K562 (cell line): ENCODE results near the gene MRPL55. TPM values are rescaled to one million over a fixed set of nuclear protein-coding genes. Genes with fewer than 3 reads are reported as not detected.
A peak's percentile ranks its signal among the peaks of the same experiment; 100 is the strongest.

Experiments
- ATAC-seq: fragments of 200-7000 bp; cut with Tn5 transposase; 3 replicates; pipeline ENCODE4 v1.9.1; 2020; ENCODE audit warnings: moderate library complexity
- BruUV-seq: library from RNA; stranded (reverse); fragments of 400-500 nt; replicated peaks from 2 replicates; lab custom pipeline; 2021; lab: Mats Ljungman, UMichigan
- CTCF ChIA-PET: fragments of 300-600 bp; formaldehyde crosslinking; extraction: SDS; loops from one replicate; lab custom pipeline; 2021; ENCODE audit warnings: low intra/inter-chr PET ratio; lab: Yijun Ruan, JAX
- POLR2A ChIA-PET: fragments of 300-600, 350-650 bp; sonication (Branson Sonifier 250); formaldehyde crosslinking; extraction: SDS; loops from one replicate; lab custom pipeline; 2021; ENCODE audit warnings: antibody characterized with exemption, inconsistent platforms; lab: Yijun Ruan, JAX
- DNase-seq, 4 experiments: peaks; one replicate each; pipeline versions ENCODE4 v3.0.0 to v3.0.0-alpha.2; 2011 to 2018; ENCODE audit warnings: low spot score in 3 of 4, mixed read lengths in 3 of 4; ENCODE audit errors: extremely low read depth in 1 of 4
- FAIRE-seq: peaks from 2 replicates; lab custom pipeline; 2011; peaks lifted over from hg19 to GRCh38; lab: Jason Lieb, UNC
- H2AFZ ChIP-seq: 2 replicates; pipeline ENCODE4 v1.6.0; 2011; ENCODE audit warnings: low read depth, low read length, control low read depth, inconsistent platforms
- H3K27ac ChIP-seq: fragments of 200-600 bp; 3 replicates; pipeline ENCODE4 v1.8.0; 2011; ENCODE audit warnings: low read depth, mild to moderate bottlenecking, control low read depth, inconsistent platforms, low read length, moderate library complexity, mixed read lengths; ENCODE audit errors: extremely low read depth
- H3K27me3 ChIP-seq, 2 experiments: fragments of 300-600 bp in 1 of 2; 2 replicates in 1 of 2; 3 replicates in 1 of 2; pipeline versions ENCODE4 v1.6.0 to v1.8.0; 2011; ENCODE audit warnings: inconsistent platforms in 2 of 2, low read length in 2 of 2, mild to moderate bottlenecking in 1 of 2, mixed read lengths in 1 of 2, moderate library complexity in 1 of 2; ENCODE audit not compliant: control insufficient read depth in 2 of 2, insufficient read depth in 2 of 2
- H3K36me3 ChIP-seq: fragments of 300-600 bp; 3 replicates; pipeline ENCODE4 v1.8.0; 2011; ENCODE audit warnings: mild to moderate bottlenecking, low read length, inconsistent platforms; ENCODE audit not compliant: control insufficient read depth, insufficient read depth
- H3K4me1 ChIP-seq, 2 experiments: fragments of 200-600 bp in 1 of 2; replicated peaks in 1 of 2; 2 replicates in 1 of 2; 3 replicates in 1 of 2; pipeline versions ENCODE4 v1.5.1 to v1.8.0; 2011; ENCODE audit warnings: inconsistent platforms in 2 of 2, low read length in 2 of 2, mild to moderate bottlenecking in 1 of 2, mixed read lengths in 1 of 2, moderate library complexity in 1 of 2; ENCODE audit not compliant: control insufficient read depth in 2 of 2, insufficient read depth in 2 of 2
- H3K4me2 ChIP-seq: 2 replicates; pipeline ENCODE4 v1.6.1; 2011; ENCODE audit warnings: low read length, control low read depth, inconsistent platforms, mixed read lengths; ENCODE audit not compliant: insufficient read depth
- H3K4me3 ChIP-seq: fragments of 200-600 bp; sonication (generic), shearing (Covaris generic); 2 replicates; pipeline ENCODE4 v1.5.1; 2016; ENCODE audit warnings: control low read depth, inconsistent platforms
- H3K79me2 ChIP-seq: fragments of 200-600 bp; 3 replicates; pipeline ENCODE4 v1.8.0; 2011; ENCODE audit warnings: low read length, inconsistent platforms; ENCODE audit not compliant: control insufficient read depth, insufficient read depth
- H3K9ac ChIP-seq, 2 experiments: 2 replicates each; pipeline versions ENCODE4 v1.6.0 to v1.6.1; 2011; ENCODE audit warnings: low read depth in 2 of 2, low read length in 2 of 2, control low read depth in 1 of 2, inconsistent platforms in 1 of 2, mild to moderate bottlenecking in 1 of 2, mixed read lengths in 1 of 2; ENCODE audit not compliant: insufficient read depth in 1 of 2
- H3K9me1 ChIP-seq: one replicate; pipeline ENCODE4 v1.6.0; 2011; ENCODE audit warnings: inconsistent platforms, mild to moderate bottlenecking, low read length, moderate library complexity; ENCODE audit not compliant: control insufficient read depth, insufficient read depth
- H3K9me3 ChIP-seq: replicated peaks from 2 replicates; pipeline ENCODE4 v1.5.1; 2011; ENCODE audit warnings: low read depth, low read length, inconsistent platforms; ENCODE audit not compliant: control insufficient read depth, insufficient read depth
- H4K20me1 ChIP-seq: replicated peaks from 2 replicates; pipeline ENCODE4 v1.6.1; 2011; ENCODE audit warnings: low read length, inconsistent platforms, mixed read lengths; ENCODE audit not compliant: control insufficient read depth, insufficient read depth
- CBX5 ChIP-seq: IDR thresholded peaks from 2 replicates; pipeline ENCODE4 v1.6.1; 2014; ENCODE audit warnings: low read depth, borderline replicate concordance
- CEBPB ChIP-seq: fragments of 450-650 bp; IDR thresholded peaks from 2 replicates; pipeline ENCODE4 v1.6.1; 2016; ENCODE audit warnings: missing genetic modification characterization, missing compliant biosample characterization
- CEBPZ ChIP-seq: fragments of 150-350 bp; IDR thresholded peaks from 2 replicates; pipeline ENCODE4 v1.6.1; 2014; ENCODE audit warnings: low read depth, mild to moderate bottlenecking, low read length, borderline replicate concordance
- CHCHD3 ChIP-seq: fragments of 250-450 bp; sonication (Bioruptor Pico); IDR thresholded peaks from 2 replicates; pipeline ENCODE4 v2.1.2; 2022; ENCODE audit warnings: mild to moderate bottlenecking
- ETV6 ChIP-seq, 3 experiments: fragments of 150-350 bp in 1 of 3; sonication (generic) in 1 of 3; formaldehyde crosslinking in 1 of 3; IDR thresholded peaks; 2 replicates each; pipeline versions ENCODE4 v1.6.1 to v1.8.0; 2014 to 2022; ENCODE audit warnings: borderline replicate concordance in 2 of 3, low read depth in 2 of 3, antibody characterized with exemption in 1 of 3, low read length in 1 of 3, mild to moderate bottlenecking in 1 of 3, missing genetic modification reagents in 1 of 3
- GTF2E2 ChIP-seq: fragments of 200-800 bp; sonication (Bioruptor generic); IDR thresholded peaks from 2 replicates; pipeline ENCODE4 v1.6.1; 2016; ENCODE audit warnings: missing genetic modification characterization, missing compliant biosample characterization
- OTX1 ChIP-seq: fragments of 450-650 bp; formaldehyde crosslinking; IDR thresholded peaks from 2 replicates; pipeline ENCODE4 v1.4.0; 2022; ENCODE audit warnings: mild to moderate bottlenecking
- POLR2AphosphoS2 ChIP-seq: IDR thresholded peaks from 2 replicates; pipeline ENCODE4 v1.6.1; 2012; ENCODE audit warnings: low read length, improper control_type of control experiment
- POLR2AphosphoS5 ChIP-seq: IDR thresholded peaks from 2 replicates; pipeline ENCODE4 v1.6.1; 2011; ENCODE audit warnings: mild to moderate bottlenecking, low read depth, low read length, moderate library complexity; ENCODE audit not compliant: control insufficient read depth, insufficient read depth
- PTBP1 ChIP-seq: fragments of 200-400 bp; formaldehyde crosslinking; IDR thresholded peaks from 2 replicates; pipeline ENCODE4 v1.6.1; 2017; ENCODE audit warnings: low read depth, low read length
- RCOR1 ChIP-seq, 2 experiments: IDR thresholded peaks; 2 replicates each; pipeline ENCODE4 v1.6.1; 2012; ENCODE audit warnings: low read depth in 2 of 2, low read length in 2 of 2, borderline replicate concordance in 1 of 2, improper control_type of control experiment in 1 of 2
- SNRNP70 ChIP-seq: fragments of 200-400 bp; formaldehyde crosslinking; optimal IDR thresholded peaks from 2 replicates; pipeline ENCODE3; 2017; ENCODE audit warnings: low read depth, low read length
- SREBF1 ChIP-seq: fragments of 150-350 bp; IDR thresholded peaks from 2 replicates; pipeline ENCODE4 v1.6.1; 2014; ENCODE audit warnings: antibody characterized with exemption, low read depth, low read length, borderline replicate concordance
- ZFP1 ChIP-seq: fragments of 450-650 bp; formaldehyde crosslinking; IDR thresholded peaks from 2 replicates; pipeline ENCODE4 v1.4.0; 2020; ENCODE audit warnings: mild to moderate bottlenecking, mixed read lengths
- ZNF316 ChIP-seq: fragments of 450-650 bp; IDR thresholded peaks from 2 replicates; pipeline ENCODE4 v1.6.1; 2016
- WGBS: fragments of 100-300 bp; shearing (Covaris generic); methylation state at CpG from one replicate; pipeline ENCODE4 v1.1.6; 2016; ENCODE audit warnings: low coverage, mixed read lengths; ENCODE audit not compliant: insufficient coverage; ENCODE audit errors: missing lambda C conversion rate; 5-methylcytosine and 5-hydroxymethylcytosine counted together
- in situ Hi-C: fragments of 300-500 bp; cut with MboI; formaldehyde crosslinking; loops from 4 replicates; pipeline ENCODE4 v1.15.0; 2018; ENCODE audit warnings: inconsistent platforms, mixed read lengths
- intact Hi-C: fragments of 100-400 bp; cut with micrococcal nuclease; formaldehyde crosslinking; loops from 2 replicates; pipeline ENCODE4 v1.14.2; 2022
- polyA plus RNA-seq, 8 experiments: library from polyadenylated mRNA; depleted of rRNA in 4 of 8; stranded (reverse) in 5 of 8; unstranded in 3 of 8; fragments of >200 nt; fragmentation: Nextera tagmentation in 2 of 8; fragmentation: Illumina TruSeq in 1 of 8; extraction: Ambion mirVana in 2 of 8; extraction: Trizol in 1 of 8; gene quantifications; 2 replicates each; pipeline versions ENCODE4 v1.2.1 to v1.2.3, GENCODE V29; 2011 to 2014; ENCODE audit warnings: inconsistent platforms in 1 of 8, missing spikeins in 1 of 8
- total RNA-seq, 7 experiments: library from RNA; depleted of rRNA in 6 of 7; stranded (reverse); fragments of >200 nt in 6 of 7; fragmentation: Illumina TruSeq in 2 of 7; extraction: Trizol in 2 of 7; gene quantifications; 2 replicates each; pipeline versions ENCODE4 v1.2.1 to v1.2.3, GENCODE V29; 2011 to 2021; ENCODE audit warnings: low replicate concordance in 1 of 7
- TF ChIP-seq, protein P1 (sequence below): sonication (generic); IDR thresholded peaks from 2 replicates; pipeline ENCODE4 v1.6.1; 2016
- TF ChIP-seq, protein P2 (sequence below): fragments of 450-650 bp; IDR thresholded peaks from 2 replicates; pipeline ENCODE4 v1.6.1; 2017; ENCODE audit warnings: mild to moderate bottlenecking, moderate library complexity

MRPL55 gene
- total and polyA plus RNA-seq, 9 of the 15 experiments (the other 6 are each of a cell fraction or from before 2014, with no cell fraction given), result 34.9 to 228 (median 81.0) TPM

GRCh38 chr1:228094432-228095016 lies 14.6 kb downstream of the MRPL55 start:
- Histone ChIP-seq H2AFZ (no peak overlapping the region), H3K79me2 (peaks cover 86% of the 10 kb centered on the region), H3K27me3 (no peaks in the 10 kb centered on the region), H3K27ac (no peak overlapping the region), H4K20me1 (peaks cover 81% of the 10 kb centered on the region), H3K9me3 (peaks cover 17% of the 10 kb centered on the region), H3K4me3 (no peak overlapping the region), H3K4me2 (no peak overlapping the region), H3K9me1 (peaks cover 9% of the 10 kb centered on the region), H3K36me3 (peaks cover 95% of the 10 kb centered on the region), H3K9ac (no peak overlapping the region), H3K4me1 (peaks cover 8 to 31% of the 10 kb centered on the region in 2 experiments; a peak in 2 of 5 replicates)
- ChIA-PET POLR2A (interaction anchor here (0.5 to 4.1 kb wide), 6 partner anchors 8 to 746 kb away, joined by 3 to 36 read pairs (median 6); partner anchors contain the start of genes ARF1 and C1orf35), CTCF (no interaction called here)
- no TSS peak for BruUV-seq
- FAIRE-seq (no peak), ATAC-seq (no peak), DNase-seq (no peak)
- in situ Hi-C loops (no loop called here), intact Hi-C loops (no loop called here)
- 92% methylated on average over 13 of the region's 13 CpGs for WGBS
- TF ChIP-seq ETV6 (IDR thresholded peaks at IDR 0.05; ENCODE audit: borderline replicate concordance in 1 of 2, low read depth in 2 of 2, low read length in 1 of 2) (no peak), ETV6 (CRISPR knock-in tag; IDR thresholded peaks at IDR 0.05; ENCODE audit: borderline replicate concordance) (no peak), CEBPZ (no peak), POLR2AphosphoS5 (peak; percentile 27; the same call in 1 of the 2 replicates), CEBPB (tag) (0 out of 2 replicates have a peak, but pooled peaks have one; percentile 26), ZFP1 (CRISPR knock-in tag) (peak; percentile 89), PTBP1 (no peak), CHCHD3 (no peak), RCOR1 (IDR thresholded peaks at IDR 0.05; ENCODE audit: borderline replicate concordance in 1 of 2, low read depth in 2 of 2, low read length in 2 of 2) (no peak), SREBF1 (no peak), POLR2AphosphoS2 (no peak), GTF2E2 (tag) (no peak), CBX5 (0 out of 2 replicates have a peak, but pooled peaks have one; percentile 18), SNRNP70 (no peak), OTX1 (CRISPR knock-in tag) (no peak), ZNF316 (no peak)
- TF ChIP-seq, protein P1, sequence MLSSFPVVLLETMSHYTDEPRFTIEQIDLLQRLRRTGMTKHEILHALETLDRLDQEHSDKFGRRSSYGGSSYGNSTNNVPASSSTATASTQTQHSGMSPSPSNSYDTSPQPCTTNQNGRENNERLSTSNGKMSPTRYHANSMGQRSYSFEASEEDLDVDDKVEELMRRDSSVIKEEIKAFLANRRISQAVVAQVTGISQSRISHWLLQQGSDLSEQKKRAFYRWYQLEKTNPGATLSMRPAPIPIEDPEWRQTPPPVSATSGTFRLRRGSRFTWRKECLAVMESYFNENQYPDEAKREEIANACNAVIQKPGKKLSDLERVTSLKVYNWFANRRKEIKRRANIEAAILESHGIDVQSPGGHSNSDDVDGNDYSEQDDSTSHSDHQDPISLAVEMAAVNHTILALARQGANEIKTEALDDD, result no peak
- TF ChIP-seq, protein P2, sequence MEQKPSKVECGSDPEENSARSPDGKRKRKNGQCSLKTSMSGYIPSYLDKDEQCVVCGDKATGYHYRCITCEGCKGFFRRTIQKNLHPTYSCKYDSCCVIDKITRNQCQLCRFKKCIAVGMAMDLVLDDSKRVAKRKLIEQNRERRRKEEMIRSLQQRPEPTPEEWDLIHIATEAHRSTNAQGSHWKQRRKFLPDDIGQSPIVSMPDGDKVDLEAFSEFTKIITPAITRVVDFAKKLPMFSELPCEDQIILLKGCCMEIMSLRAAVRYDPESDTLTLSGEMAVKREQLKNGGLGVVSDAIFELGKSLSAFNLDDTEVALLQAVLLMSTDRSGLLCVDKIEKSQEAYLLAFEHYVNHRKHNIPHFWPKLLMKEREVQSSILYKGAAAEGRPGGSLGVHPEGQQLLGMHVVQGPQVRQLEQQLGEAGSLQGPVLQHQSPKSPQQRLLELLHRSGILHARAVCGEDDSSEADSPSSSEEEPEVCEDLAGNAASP, result no peak
